Stimulated activated CD8-positive, alpha-beta memory T cell treated with anti-CD3 and anti-CD28 coated beads, Interleukin-2, amount 100 ng/mL, for 1 hour (primary cell): Measurements from ENCODE around the gene PRPF19.

ENCODE experiments used
- DNase-seq, 2 donors: peaks; one replicate each; pipeline ENCODE4 v3.0.0-alpha.2; 2020; ENCODE audit warnings: low read depth in 2 of 2

The PRPF19 gene

DNA sequence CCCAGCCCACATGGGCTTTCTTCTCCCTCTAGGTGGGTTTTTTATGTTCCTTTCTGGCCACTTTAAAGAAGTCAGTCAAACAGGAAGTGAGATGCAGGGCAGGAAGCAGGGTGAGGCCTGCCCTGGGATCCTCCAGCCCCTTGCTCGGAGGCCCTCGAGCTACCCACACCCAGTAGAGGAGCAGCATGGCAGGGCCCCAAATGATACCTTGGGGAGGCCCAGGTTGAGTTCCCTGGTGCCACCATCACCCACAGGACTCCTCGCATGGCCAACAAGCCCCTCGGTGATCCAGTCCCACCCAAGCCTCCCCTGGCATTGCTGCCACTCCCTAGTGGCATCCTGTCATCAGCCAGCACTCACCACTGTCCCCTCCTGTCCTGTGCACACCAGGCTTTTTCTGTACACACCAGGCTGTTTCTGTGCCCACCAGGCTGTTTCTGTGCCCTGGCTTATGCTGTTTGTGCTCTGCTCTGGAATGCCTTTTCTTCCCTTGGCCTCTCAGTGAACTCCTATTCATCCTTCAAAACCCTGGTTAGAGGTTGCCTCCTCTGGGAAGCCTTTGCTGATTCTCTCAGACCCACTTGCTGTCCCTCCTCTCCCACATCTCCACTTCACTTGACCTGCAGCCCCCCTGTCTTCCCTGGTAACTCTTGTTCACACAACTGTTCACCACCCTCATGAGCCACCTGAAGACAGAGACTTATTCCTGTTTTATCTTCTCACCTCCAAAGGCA is 47.5 kb downstream of the PRPF19 start:
- DNase-seq: no peak

DNA sequence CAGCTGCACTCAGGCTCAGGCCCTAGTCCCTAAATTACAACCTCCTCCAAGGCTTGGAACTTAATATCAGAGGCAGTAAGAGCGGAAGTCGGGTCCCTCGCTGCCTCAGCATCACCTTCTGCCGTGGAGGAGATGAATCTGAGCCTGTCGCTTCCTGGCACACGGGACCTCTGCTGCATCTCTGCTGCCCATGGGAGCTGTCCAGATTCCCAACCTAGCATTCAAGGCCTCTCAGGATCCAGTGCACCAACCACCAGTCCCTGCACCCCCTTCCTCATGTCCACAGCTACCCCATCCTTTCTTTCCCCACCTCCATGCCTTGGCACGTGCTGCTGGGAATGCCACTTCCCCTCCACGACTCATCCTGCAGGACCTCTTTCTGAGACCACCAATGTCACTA is 48.1 kb downstream of the PRPF19 start:
- DNase-seq: no peak

DNA sequence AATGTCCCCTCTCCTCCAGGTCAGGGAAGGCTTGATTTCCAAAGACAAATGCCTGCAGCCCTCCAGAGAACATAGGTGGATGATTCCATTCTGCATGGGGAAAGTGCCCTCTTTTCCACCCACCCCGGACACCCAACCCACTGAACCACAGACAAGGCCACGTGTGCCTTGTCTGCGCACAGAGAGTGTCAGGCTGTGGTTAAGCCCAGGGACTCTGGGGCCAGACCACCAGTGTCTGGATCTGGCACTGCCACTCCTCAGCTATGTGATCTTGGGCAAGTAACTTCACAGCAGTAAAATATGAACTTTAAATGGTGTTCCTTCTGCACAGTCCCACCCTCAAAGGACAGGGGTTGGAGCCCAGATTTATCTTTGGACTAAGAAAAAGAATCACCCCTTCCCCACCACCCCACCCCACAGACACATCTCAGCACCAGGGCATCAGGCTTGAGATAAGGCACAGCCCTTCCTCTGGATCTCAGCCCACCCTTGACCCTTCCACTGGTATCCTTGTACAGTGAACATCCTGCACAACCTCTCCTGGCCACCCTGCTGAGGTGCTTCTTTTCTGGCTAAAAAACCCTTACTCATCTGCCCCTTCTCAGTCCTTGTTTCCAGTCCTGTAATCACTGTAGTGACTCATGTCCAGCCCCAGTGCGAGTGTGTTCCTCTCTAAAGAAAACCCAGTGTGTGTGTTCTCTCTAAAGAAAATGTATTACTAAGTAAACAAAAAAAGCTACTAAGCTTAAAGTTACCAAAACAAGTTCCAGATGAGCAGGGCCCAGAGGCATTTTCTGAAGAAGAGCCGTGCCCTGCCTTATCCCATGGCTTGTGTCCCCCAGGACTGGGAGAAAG is 48.8 kb downstream of the PRPF19 start:
- no peak for DNase-seq

DNA sequence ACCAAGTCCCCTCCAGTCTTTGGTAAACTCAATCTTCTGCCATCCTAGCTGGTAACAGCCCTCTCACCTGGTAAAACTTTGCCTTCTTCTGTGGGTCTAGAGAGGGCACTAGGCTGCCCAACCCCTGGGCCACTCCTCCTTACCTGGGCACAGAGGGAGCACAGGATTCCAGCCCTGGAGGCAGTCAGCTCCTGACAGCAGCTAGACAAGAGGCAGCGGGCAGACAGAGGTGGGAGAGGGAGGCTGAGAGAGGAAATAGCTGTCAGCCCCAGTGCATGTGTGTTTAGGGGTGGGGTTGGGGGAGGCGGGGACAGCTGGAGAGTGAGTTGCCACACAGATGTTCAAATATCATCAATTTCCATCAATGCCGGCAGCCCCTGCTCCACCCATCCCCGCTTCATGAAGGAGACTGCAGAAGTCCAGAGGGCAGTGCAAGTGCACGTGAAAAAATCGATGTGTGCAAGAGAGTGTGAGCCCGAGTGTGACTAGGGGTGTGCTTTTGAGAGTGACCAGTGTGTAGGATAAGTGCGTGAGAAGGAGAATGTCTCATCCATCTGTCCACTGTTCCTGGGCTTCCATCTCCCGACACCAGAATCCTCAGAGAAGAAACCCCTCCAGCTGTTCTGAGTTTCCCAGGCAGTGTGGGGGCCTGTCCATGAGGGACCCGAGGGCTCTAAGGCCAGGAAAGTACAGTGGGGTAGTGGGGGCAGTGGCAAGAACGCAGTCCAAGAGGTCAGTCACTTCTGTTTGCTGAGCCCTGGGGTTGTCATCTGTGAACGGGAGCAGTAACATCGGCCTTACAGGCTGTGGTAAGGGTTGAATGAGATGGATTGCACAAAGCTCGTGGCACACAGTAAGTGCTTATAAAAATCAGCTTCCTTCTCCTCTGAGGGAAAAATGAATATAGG is 50.4 kb downstream of the PRPF19 start, which contains the start of gene PTGDR2:
Gene PTGDR2, minus strand, starts transcription at position 225 of the 908 bp plus-strand sequence. CDS start 2,228 bp downstream, outside the sequence.
- no peak for DNase-seq

DNA sequence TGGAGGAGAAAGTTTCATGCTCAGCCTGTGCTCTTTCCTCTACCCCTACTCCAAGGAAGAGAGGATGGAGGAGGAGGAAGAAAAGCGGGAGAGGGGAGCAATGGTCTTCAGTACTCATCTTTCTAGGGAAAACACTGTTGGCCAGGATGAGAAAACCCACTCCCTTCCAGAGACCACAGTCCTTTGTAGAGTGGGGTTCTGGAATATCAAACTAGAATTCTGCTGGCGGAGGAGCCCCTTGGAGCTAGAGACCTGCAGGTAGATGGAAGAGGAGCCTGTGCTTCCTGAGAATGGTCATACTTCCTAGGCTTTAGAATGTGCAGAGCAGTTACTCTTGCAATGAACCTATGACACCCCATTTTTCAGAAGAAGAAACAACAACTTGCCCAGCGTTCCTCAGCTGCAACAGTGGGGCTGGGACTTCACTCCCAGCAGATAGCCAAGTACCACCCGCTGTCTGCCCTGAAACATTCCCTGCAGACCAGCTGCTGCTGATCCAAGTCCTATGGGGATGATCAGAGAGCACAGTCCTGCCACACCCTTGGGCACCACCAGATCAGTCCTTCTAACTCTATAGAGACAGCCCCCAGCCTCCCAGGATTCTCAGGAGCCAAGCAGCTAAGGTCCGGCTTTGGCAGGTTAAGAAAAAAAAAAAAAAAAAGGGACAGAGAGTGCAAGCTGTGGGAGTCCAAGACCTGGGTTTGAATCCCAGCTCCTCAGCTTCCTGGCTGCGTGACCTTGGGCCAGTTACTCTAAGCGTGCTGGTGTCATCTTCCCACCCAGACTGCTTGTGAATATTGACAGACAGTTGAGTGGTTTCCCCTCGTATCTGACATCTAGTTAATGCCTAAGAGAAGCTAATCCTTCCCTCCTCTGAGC is 51.3 kb downstream of the PRPF19 start:
- no peak for DNase-seq

DNA sequence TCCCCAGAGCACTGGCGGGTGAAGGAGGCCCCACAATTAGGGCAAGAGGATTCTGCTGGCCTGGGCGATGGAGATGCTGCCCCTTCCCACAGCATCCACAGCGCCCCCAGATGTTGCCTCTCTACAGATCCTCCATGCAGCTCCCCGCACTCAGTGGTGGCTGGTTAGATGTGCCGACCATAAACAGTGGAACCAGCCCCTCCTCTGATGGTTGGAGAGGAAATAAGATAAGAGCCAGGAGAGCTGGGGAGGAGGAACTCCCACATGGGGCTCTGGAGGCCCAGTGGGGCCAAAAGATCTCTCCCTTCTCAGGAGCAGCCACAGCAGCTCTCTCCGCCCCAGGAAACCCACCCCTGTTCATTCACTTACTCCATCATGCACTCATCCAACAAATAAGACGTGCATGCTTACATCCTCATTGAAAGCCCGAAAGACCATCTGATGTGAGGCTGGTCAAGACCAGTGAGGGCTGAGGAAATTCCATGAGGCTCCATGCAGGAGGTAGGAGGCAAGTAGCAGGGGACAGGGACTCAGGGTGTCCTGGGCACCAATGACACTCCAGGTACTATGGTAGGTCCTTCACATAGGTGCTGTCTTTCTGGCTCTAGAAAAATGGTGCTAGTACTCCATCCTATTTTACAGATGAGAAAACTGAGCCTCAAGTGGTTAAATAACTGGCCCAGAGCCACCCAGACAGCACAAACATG is 52.1 kb downstream of the PRPF19 start:
- no peak for DNase-seq

DNA sequence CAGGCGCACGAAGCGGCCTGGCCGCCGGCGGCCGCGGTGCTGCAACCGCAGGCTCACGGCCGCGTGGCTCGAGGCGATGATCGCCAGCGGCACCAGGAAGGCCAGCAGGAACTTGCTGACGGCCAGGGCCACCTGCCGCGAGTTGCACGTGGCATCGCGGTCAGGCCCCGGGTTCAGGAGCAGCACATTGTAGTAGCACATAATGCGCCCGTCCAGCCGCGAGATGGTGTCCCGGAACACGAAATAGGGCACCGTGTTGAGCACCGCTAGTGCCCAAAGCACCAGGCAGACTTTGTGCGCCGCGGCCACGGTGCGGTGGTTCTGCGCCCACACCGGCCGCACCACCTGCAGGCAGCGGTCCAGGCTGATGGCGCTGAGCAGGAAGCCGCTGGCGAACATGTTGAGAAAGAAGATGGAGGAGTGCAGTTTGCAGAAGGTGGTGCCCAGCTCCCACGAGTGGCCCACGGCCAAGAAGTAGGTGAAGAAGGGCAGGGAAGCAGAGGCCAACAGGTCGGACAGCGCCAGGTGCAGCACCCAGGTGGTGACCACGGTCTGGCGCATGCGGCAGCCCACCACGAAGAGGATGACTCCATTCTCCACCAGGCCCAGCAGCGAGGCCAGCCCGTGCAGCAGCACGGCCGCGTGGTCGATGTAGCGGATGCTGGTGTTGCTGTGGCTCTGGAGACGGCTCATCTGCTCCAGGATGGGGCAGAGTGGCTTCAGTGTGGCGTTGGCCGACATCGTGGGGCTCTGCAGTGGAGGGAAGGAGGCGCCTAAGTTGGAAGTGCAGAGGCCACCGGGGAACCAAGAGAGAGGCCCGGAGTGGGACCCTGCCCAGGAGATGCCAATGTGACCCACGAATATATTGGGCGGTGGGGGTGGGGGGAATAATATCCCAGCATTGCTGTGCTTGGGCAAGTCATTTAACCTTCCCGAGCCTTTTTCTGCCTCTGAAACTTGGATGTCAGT is 53.1 kb downstream of the PRPF19 start:
- DNase-seq: no peak

DNA sequence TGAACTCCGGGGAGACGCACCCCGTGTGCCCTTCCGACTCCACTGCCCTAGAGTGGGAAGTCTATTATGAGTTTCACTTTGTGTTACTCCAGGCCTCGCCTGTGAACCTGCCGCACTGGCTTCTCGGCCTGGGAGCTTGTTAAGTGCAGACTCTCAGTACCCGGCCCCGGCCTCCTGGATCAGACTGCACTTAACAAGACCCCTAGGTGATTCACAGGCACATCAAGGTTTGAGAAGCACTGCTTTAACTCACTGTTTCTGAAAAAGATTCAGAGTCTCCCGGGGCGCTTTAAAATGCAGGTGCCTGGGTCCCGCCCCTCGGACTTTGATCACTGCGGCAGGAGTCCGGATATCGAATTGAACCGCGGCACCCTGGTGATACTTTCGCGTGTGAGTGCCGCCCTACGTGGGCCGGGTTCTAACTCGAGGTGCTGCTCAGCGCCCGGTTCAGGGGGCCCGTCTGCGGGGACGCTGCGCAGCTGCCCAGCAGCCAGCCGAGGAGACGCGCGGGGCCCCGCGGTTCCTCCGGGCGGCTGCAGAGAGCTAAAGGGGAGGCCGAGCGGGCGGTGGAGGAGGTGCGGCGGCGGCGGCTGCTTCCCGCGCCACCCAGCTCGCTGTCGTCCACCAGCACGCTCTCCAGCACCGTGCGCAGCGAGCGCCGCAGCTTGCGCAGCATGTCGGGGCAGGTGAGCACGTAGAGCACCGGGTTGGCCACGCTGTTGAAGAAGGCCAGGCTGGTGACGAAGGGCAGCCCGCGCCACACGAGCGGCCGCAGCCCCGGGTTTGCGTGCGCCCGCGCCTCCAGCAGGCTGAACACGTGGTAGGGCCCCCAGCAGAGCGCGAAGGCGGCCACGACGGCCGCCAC is 54.0 kb downstream of the PRPF19 start:
- no peak for DNase-seq

DNA sequence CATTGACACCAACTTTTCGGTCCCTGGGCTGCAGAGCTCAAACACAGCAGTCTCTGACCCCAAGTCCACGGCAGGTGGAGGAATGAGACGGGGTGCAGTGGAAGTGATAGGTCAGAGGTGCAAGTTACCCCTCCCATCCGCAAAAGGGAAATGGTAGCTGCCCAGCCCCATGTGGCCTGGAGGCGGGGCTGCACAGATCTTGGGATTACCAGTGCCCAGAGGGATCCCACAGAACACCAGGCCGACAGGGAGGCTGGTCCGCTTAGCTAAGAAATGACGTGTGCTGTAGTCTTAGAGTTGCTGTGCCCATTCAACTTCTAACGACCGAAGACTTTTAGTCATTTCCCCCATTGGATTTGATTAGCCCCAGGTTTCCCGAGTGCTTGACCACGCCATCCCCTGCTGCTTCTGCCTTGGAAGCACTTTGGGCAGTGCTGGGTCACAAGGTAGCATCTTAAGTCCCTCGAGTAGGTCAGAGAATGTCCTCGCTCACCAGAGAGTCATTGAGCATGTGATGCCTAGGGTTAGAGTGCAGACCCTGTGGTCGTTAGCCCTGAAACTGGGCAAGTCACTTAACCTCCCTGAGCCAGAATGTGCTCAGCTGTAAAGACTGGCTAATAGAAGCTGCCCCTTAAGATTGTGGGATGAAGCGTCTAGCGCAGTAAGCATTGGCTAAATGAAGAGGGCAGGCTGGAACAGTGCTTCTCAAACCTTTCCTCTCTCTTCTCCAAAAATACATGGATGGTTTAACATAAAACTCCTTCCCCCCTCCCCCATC is 54.9 kb downstream of the PRPF19 start:
- no peak for DNase-seq

DNA sequence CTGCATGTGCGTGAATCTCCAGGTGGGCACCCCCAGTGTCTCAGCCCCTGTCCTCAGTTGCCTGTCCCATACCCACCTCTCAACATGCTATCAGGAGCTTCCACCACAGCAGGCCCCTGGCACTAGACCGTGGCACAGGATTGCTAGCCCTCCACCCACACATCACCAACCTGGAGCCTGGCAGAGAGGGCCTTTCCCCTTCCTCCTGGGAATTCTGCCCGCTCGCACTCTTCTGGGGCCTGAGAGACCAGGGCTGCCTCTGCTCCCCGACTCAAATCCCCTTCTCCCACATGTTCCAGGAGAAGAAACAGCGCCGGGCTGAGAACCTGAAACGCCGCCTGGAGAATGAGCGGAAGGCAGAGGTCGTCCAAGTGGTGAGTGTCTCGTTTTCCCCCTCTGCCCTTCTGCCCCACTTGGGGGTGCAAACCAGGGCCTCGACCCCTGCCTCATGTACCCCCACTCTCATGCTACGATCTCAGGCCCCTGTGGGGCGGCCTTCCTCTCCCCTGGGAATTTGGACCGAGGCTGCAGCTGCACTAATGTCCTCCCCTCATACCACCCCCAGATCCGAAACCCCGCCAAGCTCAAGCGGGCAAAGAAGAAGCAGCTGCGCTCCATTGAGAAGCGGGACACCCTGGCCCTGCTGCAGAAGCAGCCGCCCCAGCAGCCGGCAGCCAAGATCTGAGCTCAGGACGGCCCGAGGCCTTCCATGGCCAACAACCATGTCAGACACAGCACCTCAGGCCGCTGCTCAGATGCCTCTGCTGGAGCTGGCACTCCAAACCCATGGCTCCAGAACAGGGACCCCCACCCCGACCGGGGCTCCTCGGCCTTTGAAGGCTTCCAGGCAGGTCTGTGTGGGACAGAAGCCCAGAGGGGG is 56.5 kb downstream of the PRPF19 start:
- no peak for DNase-seq

DNA sequence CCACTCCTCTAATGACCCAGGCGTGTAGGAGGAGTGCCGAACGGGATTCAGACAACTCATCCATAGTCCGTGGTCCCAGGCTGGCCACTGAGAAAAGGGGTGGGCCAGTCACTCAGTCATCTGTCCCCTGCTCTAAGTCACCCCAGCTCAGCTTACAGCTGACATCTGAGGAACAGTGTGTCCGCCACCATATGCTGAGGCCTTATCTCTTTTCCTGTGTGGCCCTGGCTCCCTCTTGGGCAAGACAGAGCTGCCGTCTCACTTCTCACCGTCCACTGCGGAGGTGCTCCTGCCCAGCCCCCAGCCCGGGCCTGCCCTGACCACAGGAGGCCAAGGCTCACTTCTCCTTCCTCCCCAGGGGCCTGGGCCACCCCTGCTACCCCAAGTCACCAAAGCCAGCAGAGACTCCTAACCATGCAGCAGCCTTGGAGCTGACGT is 57.7 kb downstream of the PRPF19 start:
- no peak for DNase-seq

DNA sequence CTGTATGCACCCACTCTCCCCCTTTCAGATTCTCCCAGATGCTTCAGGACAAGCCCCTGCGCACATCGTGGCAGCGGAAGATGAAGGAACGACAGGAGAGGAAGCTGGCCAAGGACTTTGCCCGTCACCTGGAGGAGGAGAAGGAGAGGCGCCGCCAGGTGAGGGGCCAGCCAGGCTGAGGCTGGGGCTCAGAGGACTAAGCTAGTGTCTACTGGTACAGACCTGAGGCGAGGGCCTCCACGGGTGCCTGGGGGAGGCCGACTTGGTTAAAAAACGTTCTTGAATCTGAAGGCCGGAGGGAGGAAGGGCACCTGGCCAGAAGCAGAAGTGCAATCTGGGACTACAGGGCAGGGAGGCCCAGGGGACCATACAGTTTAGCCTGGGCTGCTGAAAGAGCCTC is 58.5 kb downstream of the PRPF19 start:
- no peak for DNase-seq

DNA sequence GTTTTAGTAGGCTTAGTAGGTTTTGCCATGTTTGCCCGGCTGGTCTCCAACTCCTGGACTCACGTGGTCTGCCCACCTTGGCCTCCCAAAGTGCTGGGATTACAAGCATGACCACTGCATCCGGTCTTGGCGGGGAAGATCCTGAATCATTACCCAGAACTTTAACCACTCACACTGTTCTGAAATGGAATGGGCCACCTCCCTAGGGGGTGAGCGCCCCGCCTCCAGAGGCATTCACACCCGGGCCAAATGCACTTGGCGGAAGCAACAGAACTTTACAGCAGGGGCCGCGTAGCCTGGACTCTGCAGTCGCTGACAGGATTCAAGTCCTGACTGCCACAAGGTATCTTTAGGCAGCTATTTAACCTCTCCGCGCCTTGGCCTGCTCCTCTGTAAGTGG is 59.1 kb downstream of the PRPF19 start:
- DNase-seq: no peak

DNA sequence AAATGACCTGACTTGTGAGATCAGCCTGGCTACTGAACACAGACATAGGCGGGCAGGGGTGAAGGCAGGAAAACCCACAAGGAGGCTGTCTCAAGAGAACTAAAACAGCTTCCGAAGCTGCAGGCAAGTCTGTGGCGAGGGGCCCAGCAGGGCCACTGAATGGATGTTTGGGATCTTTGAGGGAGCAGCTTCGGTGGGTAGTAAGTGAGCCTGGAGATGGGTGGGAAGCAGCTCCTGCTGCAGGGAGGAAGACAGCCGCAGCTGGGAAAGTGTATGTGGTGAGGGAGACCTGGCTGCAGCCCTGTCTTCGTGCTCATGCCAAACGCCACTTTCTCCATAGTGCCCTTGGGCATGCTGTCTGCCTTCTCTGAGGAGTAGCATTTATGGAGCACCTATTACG is 61.0 kb downstream of the PRPF19 start:
- no peak for DNase-seq

DNA sequence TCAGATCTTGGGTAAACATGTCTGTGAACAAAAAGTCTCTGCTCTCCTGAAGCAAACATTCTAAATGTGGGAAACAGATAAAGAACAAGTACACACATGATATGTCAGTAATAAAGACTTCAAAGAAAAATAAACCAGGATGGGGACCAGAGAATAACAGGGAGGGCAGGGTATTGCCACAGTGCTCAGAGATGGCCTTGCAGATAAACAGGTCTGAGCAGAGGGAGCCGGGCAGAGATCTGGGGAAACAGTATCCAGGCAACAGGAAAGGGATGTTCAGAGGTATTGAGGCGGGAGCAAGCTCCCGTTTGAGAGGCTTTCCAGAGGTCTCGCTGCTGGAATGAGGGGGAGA is 61.5 kb downstream of the PRPF19 start:
- DNase-seq: no peak

DNA sequence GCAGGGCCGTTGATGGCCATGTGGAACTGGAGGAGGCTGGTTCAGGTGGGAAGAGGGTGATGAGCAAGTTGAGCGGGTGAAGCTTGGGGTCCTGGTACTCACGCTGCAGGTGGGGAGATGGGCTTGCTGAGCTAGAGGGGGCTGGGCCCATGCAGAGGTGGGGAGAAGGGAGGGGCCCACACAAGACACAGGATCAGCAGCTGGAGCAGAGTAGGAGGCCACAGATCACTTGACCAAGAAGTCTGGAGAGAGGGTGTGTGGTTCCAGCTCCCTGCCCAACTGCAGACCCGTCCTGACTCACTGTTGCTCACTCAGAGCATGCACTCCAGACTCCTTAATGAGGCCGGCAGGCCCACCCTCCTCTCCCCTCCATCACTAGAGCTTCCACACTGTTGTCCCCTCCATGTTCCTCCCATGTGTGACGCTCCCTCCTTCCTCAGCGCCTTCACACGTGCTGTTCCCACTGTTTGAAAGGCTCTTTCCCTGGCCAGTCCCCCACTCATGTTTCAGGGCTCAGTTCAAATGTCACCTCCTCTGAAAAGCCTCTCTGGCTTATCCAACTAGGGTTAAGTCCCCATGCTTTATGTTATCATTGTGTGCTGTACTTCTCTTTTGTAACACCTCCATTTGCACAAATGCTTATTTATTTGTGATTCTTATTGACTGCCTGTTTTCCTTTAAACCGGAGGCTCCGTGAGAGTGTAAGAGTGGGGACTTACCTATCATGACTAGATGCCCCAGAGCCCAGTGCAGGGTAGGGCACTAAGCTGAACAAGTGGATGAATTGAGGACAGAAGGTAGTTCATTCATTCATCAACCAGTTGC is 62.1 kb downstream of the PRPF19 start:
- DNase-seq: no peak
